ENCODE measurements around the gene RPS6KA2. TPM values are rescaled to one million over a fixed set of nuclear protein-coding genes. Genes with fewer than 3 reads are reported as not detected.

Gene RPS6KA2
- total RNA-seq, 1 donor from 2014 or later, result 17.1 TPM

Other genes with a start within 250 kb of the RPS6KA2 start
- gene MPC1, start 244.3 kb downstream of the RPS6KA2 start, total RNA-seq, result 43.4 TPM
- 0.88 TPM for gene RAMACL, start 40.6 kb downstream of the RPS6KA2 start, total RNA-seq

Data from esophagus mucosa (tissue), 1 donor.